IMR-90 (cell line): ENCODE data around the gene DOLPP1. TPM values are rescaled to one million over a fixed set of nuclear protein-coding genes. Genes with fewer than 3 reads are reported as not detected.

Source experiments
- ATAC-seq: fragments of 200-7000 bp; cut with Tn5 transposase; 2 replicates; pipeline ENCODE4 v1.9.1; 2020; ENCODE audit warnings: low read depth, mild to moderate bottlenecking, moderate library complexity
- Bru-seq: library from RNA; stranded (reverse); fragments of 400-500 nt; gene quantifications from one replicate; lab custom pipeline; 2021; lab: Mats Ljungman, UMichigan
- BruChase-seq, 2 experiments: library from RNA; stranded (reverse); fragments of 400-500 nt; gene quantifications; one replicate each; lab custom pipeline; 2021; lab: Mats Ljungman, UMichigan
- BruUV-seq: library from RNA; stranded (reverse); fragments of 400-500 nt; replicated peaks from 2 replicates; lab custom pipeline; 2021; lab: Mats Ljungman, UMichigan
- CTCF ChIA-PET: fragments of 300-600 bp; formaldehyde crosslinking; extraction: SDS; loops from one replicate; lab custom pipeline; 2021; ENCODE audit warnings: antibody characterized with exemption; lab: Yijun Ruan, JAX
- POLR2A ChIA-PET: fragments of 300-600 bp; sonication (Branson Sonifier 250); formaldehyde crosslinking; loops from one replicate; lab custom pipeline; 2022; ENCODE audit warnings: antibody characterized with exemption; ENCODE audit not compliant: unreplicated experiment; lab: Charles Lee
- DNase-seq: peaks from one replicate; pipeline ENCODE4 v3.0.0; 2013
- H2AFZ ChIP-seq: replicated peaks from 2 replicates; pipeline ENCODE3; 2013; ENCODE audit warnings: low read length, mild to moderate bottlenecking; ENCODE audit not compliant: poor library complexity
- H2AK5ac ChIP-seq: 2 replicates; pipeline ENCODE4 v1.6.1; 2013; ENCODE audit warnings: low read depth, low read length, inconsistent platforms
- H2AK9ac ChIP-seq: replicated peaks from 2 replicates; pipeline ENCODE3; 2013; ENCODE audit warnings: mild to moderate bottlenecking, low read depth, low read length, moderate library complexity; ENCODE audit not compliant: poor library complexity
- H2BK120ac ChIP-seq: 2 replicates; pipeline ENCODE4 v1.6.1; 2013; ENCODE audit warnings: low read depth, low read length, inconsistent platforms
- H2BK15ac ChIP-seq: 3 replicates; pipeline ENCODE4 v1.6.1; 2013; ENCODE audit warnings: low read depth, low read length, inconsistent platforms
- H2BK20ac ChIP-seq: 2 replicates; pipeline ENCODE4 v1.6.1; 2013; ENCODE audit warnings: low read depth, mild to moderate bottlenecking, inconsistent platforms, low read length, moderate library complexity
- H2BK5ac ChIP-seq: 2 replicates; pipeline ENCODE4 v1.6.1; 2013; ENCODE audit warnings: mild to moderate bottlenecking, low read depth, low read length, inconsistent platforms; ENCODE audit not compliant: poor library complexity, severe bottlenecking
- H3K14ac ChIP-seq: replicated peaks from 2 replicates; pipeline ENCODE4 v1.6.1; 2013; ENCODE audit warnings: low read depth, low read length, inconsistent platforms
- H3K18ac ChIP-seq: 2 replicates; pipeline ENCODE4 v1.6.1; 2013; ENCODE audit warnings: low read depth, low read length, control low read depth
- H3K23ac ChIP-seq: 2 replicates; pipeline ENCODE4 v1.6.1; 2013; ENCODE audit warnings: low read depth, low read length, inconsistent platforms
- H3K27ac ChIP-seq: 2 replicates; pipeline ENCODE4 v1.5.1; 2013; ENCODE audit warnings: mild to moderate bottlenecking, control low read depth, low read length; ENCODE audit not compliant: insufficient read depth
- H3K27me3 ChIP-seq: 2 replicates; pipeline ENCODE4 v1.6.1; 2013; ENCODE audit warnings: low read length; ENCODE audit not compliant: control insufficient read depth, insufficient read depth
- H3K36me3 ChIP-seq: 2 replicates; pipeline ENCODE4 v1.6.1; 2013; ENCODE audit warnings: low read length, mixed read lengths; ENCODE audit not compliant: control insufficient read depth, insufficient read depth
- H3K4ac ChIP-seq: 2 replicates; pipeline ENCODE4 v1.6.1; 2013; ENCODE audit warnings: low read depth, low read length, inconsistent platforms
- H3K4me1 ChIP-seq: 2 replicates; pipeline ENCODE4 v1.6.1; 2013; ENCODE audit warnings: low read length, mixed read lengths; ENCODE audit not compliant: control insufficient read depth, insufficient read depth
- H3K4me2 ChIP-seq: 2 replicates; pipeline ENCODE4 v1.6.1; 2013; ENCODE audit warnings: low read depth, mild to moderate bottlenecking, control low read depth, low read length, moderate library complexity
- H3K4me3 ChIP-seq: 2 replicates; pipeline ENCODE4 v1.5.1; 2013; ENCODE audit warnings: low read depth, mild to moderate bottlenecking, control low read depth, low read length, moderate library complexity; ENCODE audit not compliant: insufficient read depth
- H3K56ac ChIP-seq: 2 replicates; pipeline ENCODE4 v1.6.1; 2013; ENCODE audit warnings: low read length, inconsistent platforms; ENCODE audit not compliant: insufficient read depth; ENCODE audit errors: extremely low read depth
- H3K79me1 ChIP-seq, 2 experiments: 2 replicates each; pipeline ENCODE4 v1.6.1; 2013; ENCODE audit warnings: low read length in 2 of 2, inconsistent platforms in 1 of 2, low read depth in 1 of 2
- H3K9ac ChIP-seq: 2 replicates; pipeline ENCODE4 v1.6.1; 2013; ENCODE audit warnings: low read depth, low read length, control low read depth
- H3K9me1 ChIP-seq: 2 replicates; pipeline ENCODE4 v1.6.1; 2013; ENCODE audit warnings: low read length, inconsistent platforms; ENCODE audit not compliant: insufficient read depth
- H3K9me3 ChIP-seq: 2 replicates; pipeline ENCODE4 v1.6.1; 2013; ENCODE audit warnings: low read length; ENCODE audit not compliant: control insufficient read depth, insufficient read depth
- H4K20me1 ChIP-seq: 2 replicates; pipeline ENCODE4 v1.6.1; 2013; ENCODE audit warnings: low read length, inconsistent platforms; ENCODE audit not compliant: insufficient read depth
- H4K5ac ChIP-seq: 2 replicates; pipeline ENCODE4 v1.6.1; 2013; ENCODE audit warnings: mild to moderate bottlenecking, low read depth, low read length, control low read depth
- H4K8ac ChIP-seq, 2 experiments: 2 replicates each; pipeline ENCODE4 v1.6.1; 2013; ENCODE audit warnings: low read depth in 2 of 2, low read length in 2 of 2, control low read depth in 1 of 2, inconsistent platforms in 1 of 2
- H4K91ac ChIP-seq: 2 replicates; pipeline ENCODE4 v1.6.1; 2013; ENCODE audit warnings: low read depth, low read length, inconsistent platforms; ENCODE audit not compliant: insufficient read depth
- BHLHE40 ChIP-seq: fragments of 150-350 bp; IDR thresholded peaks from 2 replicates; pipeline ENCODE4 v1.6.1; 2016; ENCODE audit warnings: mild to moderate bottlenecking, low read depth, low read length
- CHD1 ChIP-seq: IDR thresholded peaks from 2 replicates; pipeline ENCODE4 v1.6.1; 2012; ENCODE audit warnings: low read depth, low read length, improper control_type of control experiment
- FOS ChIP-seq: fragments of 150-350 bp; IDR thresholded peaks from 2 replicates; pipeline ENCODE4 v1.6.1; 2016; ENCODE audit warnings: low read depth, low read length
- MAFK ChIP-seq: IDR thresholded peaks from 2 replicates; pipeline ENCODE4 v1.6.1; 2012; ENCODE audit warnings: low read depth, low read length, improper control_type of control experiment
- MAZ ChIP-seq: IDR thresholded peaks from 2 replicates; pipeline ENCODE4 v1.6.1; 2012; ENCODE audit warnings: low read depth, mild to moderate bottlenecking, low read length, improper control_type of control experiment, moderate library complexity, borderline replicate concordance
- MXI1 ChIP-seq: IDR thresholded peaks from 2 replicates; pipeline ENCODE4 v1.6.1; 2012; ENCODE audit warnings: low read depth, mild to moderate bottlenecking, low read length, moderate library complexity, borderline replicate concordance
- NFE2L2 ChIP-seq: fragments of 150-350 bp; IDR thresholded peaks from 2 replicates; pipeline ENCODE4 v1.6.1; 2016; ENCODE audit warnings: low read depth, mild to moderate bottlenecking, low read length
- RAD21 ChIP-seq: IDR thresholded peaks from 2 replicates; pipeline ENCODE4 v1.6.1; 2012; ENCODE audit warnings: low read length, improper control_type of control experiment
- RCOR1 ChIP-seq: IDR thresholded peaks from 2 replicates; pipeline ENCODE4 v1.6.1; 2012; ENCODE audit warnings: mild to moderate bottlenecking, low read length, improper control_type of control experiment; ENCODE audit not compliant: insufficient replicate concordance
- RFX5 ChIP-seq: IDR thresholded peaks from 2 replicates; pipeline ENCODE4 v1.8.0; 2012; ENCODE audit warnings: low read depth, mild to moderate bottlenecking, low read length, moderate library complexity
- SMC3 ChIP-seq: fragments of 150-350 bp; IDR thresholded peaks from 2 replicates; pipeline ENCODE4 v1.6.1; 2016; ENCODE audit warnings: low read depth, mild to moderate bottlenecking, antibody characterized with exemption, low read length, moderate library complexity
- WGBS, 2 experiments: methylation state at CpG; one replicate each; pipeline versions ENCODE4 v1.1.5 to v1.1.7; 2013; ENCODE audit warnings: missing lambda C conversion rate in 2 of 2; ENCODE audit not compliant: insufficient read length in 1 of 2; ENCODE audit errors: extremely low coverage in 2 of 2; 5-methylcytosine and 5-hydroxymethylcytosine counted together
- dilution Hi-C: fragments of 300-500 bp; cut with HindIII; formaldehyde crosslinking; loops from one replicate; pipeline ENCODE4 v1.14.3; 2018; ENCODE audit warnings: low sequenced_read_pairs; ENCODE audit not compliant: unreplicated experiment
- in situ Hi-C: fragments of 300-500 bp; cut with MboI; formaldehyde crosslinking; loops from 3 replicates; pipeline ENCODE4 v1.14.3; 2019; ENCODE audit warnings: low sequenced_read_pairs, inconsistent platforms, mixed read lengths
- intact Hi-C: fragments of 100-400 bp; cut with micrococcal nuclease; formaldehyde crosslinking; loops from 2 replicates; pipeline ENCODE4 v1.10.0; 2022
- long read RNA-seq: library from polyadenylated mRNA; unstranded; transcript quantifications from one replicate; pipeline ENCODE4 v2.0.0, GENCODE V29; 2021; ENCODE audit not compliant: unreplicated experiment
- polyA plus RNA-seq, 3 experiments: library from polyadenylated mRNA; depleted of rRNA; stranded (reverse); fragments of >200 nt; gene quantifications; 2 replicates each; pipeline ENCODE4 v1.2.3, GENCODE V29; 2012; ENCODE audit warnings: low replicate concordance in 1 of 3
- total RNA-seq: library from RNA; depleted of rRNA; stranded (reverse); fragments of >200 nt; gene quantifications from 2 replicates; pipeline ENCODE4 v1.2.3, GENCODE V29; 2012; rRNA removed
- TF ChIP-seq, protein P1 (sequence below): fragments of 150-350 bp; IDR thresholded peaks from 2 replicates; pipeline ENCODE4 v1.6.1; 2017; ENCODE audit warnings: mild to moderate bottlenecking, antibody characterized with exemption, low read length, low read depth

DOLPP1 gene, protein sequence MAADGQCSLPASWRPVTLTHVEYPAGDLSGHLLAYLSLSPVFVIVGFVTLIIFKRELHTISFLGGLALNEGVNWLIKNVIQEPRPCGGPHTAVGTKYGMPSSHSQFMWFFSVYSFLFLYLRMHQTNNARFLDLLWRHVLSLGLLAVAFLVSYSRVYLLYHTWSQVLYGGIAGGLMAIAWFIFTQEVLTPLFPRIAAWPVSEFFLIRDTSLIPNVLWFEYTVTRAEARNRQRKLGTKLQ
- total RNA-seq (6.7 and 7.0 TPM in 2 replicates), polyA plus RNA-seq (2012; rRNA removed) (16.5 and 17.1 TPM in 2 replicates), Bru-seq, nascent RNA (percentile 40 among the genes with signal in this experiment), BruChase-seq, experiment 1, labeled RNA remaining after a 6-hour chase (percentile 50 among the genes with signal in this experiment), BruChase-seq, experiment 2, labeled RNA remaining after a 2-hour chase (percentile 45 among the genes with signal in this experiment)
- polyA plus RNA-seq (2012; cell fraction: cytosol; rRNA removed) = 15.2 and 19.2 TPM in 2 replicates
- polyA plus RNA-seq (2012; cell fraction: nucleus; rRNA removed; ENCODE audit: low replicate concordance) = 8.7 and 13.8 TPM in 2 replicates
- long read RNA-seq, transcript DOLPP1-202 (8 exons, 2,177 nt) = major isoform, 22 of 27 reads
- long read RNA-seq, partial matches to known transcripts = 1 of 27 reads
- long read RNA-seq, other reads (novel, unspliced or antisense) = 1 of 27 reads

DNA sequence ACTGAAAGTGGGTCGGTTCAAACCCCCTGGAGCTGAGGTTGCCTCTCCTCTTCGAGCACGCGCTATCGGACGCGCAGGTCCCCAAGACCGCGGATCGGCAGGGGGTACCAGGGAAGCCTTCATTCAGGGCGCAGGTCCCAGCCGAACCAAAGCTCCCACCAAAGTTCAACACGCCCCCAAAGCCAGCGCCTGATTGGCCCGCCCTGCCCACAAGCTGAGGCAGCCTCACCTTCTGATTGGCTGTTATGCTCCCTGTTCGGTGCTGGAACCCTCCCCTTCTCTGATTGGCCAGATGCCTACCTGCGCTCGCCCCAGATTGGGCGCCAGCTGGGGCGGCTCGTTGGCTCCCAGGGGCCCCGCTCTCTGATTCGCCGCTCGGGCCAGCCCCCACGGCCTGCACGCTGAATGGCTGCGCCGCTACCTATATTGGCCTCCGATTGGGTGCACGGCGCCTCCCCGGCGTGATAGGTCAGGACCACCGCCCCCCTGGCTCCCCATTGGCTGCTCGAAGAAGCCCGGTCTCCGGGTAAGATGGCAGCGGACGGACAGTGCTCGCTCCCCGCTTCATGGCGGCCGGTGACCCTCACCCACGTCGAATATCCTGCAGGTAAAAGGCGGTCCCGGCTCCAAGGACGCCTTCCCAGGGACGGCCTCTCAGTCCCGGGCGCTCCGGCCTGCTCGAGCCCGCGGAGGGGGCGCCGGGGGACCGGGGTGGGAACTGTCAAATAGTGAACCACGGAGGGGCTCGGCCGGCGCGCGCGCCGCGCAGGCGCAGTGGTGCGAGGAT, at the start of gene DOLPP1:
DOLPP1 (plus strand) TSS at position 511 of the 787 bp plus-strand sequence; CDS start at position 532, 21 bp downstream.
- dilution Hi-C loops (no loop called here), in situ Hi-C loops (no loop called here), intact Hi-C loops (no loop called here)
- Histone ChIP-seq H2AK5ac (peak within 1 kb of the TSS; percentile 84), H3K27ac (peak within 1 kb of the TSS; percentile 90), H3K14ac (peak within 1 kb of the TSS; percentile 98), H3K9me3 (no peaks in the 10 kb centered on the region), H4K20me1 (no peaks in the 10 kb centered on the region), H3K4me2 (peak within 1 kb of the TSS; percentile 93), H3K9ac (peak within 1 kb of the TSS; percentile 87), H2AK9ac (peak within 1 kb of the TSS; percentile 99), H2BK15ac (no peak within 1 kb of the TSS), H4K91ac (peak within 1 kb of the TSS; percentile 86), H3K79me1 (peaks cover 27 to 41% of the 10 kb centered on the region in 2 experiments), H3K4me1 (peaks cover 7% of the 10 kb centered on the region; the same call in 1 of the 2 replicates), H2BK20ac (0 out of 2 replicates have a peak within 1 kb of the TSS, but pooled peaks have one; percentile 16), H2BK5ac (peak within 1 kb of the TSS; percentile 81), H3K4me3 (peak within 1 kb of the TSS; percentile 87), H3K23ac (peak within 1 kb of the TSS; percentile 94), H3K18ac (peak within 1 kb of the TSS; percentile 49), H2BK120ac (no peak within 1 kb of the TSS; the same call in 1 of the 2 replicates), H3K9me1 (peaks cover 4% of the 10 kb centered on the region; the same call in 1 of the 2 replicates), H2AFZ (peak within 1 kb of the TSS; percentile 99), H3K27me3 (no peaks in the 10 kb centered on the region), H4K5ac (peak within 1 kb of the TSS; percentile 92), H3K36me3 (peaks cover 6% of the 10 kb centered on the region; the same call in 1 of the 2 replicates), H4K8ac (peak within 1 kb of the TSS; percentile 86 to 98), H3K4ac (peak within 1 kb of the TSS; percentile 86), H3K56ac (peak within 1 kb of the TSS; percentile 90; the same call in 1 of the 2 replicates)
- ChIA-PET CTCF (no interaction called here), POLR2A (no interaction called here)
- peak; percentile 99 for DNase-seq
- ATAC-seq = peak; percentile 98
- BruUV-seq = no TSS peak
- WGBS, 2 experiments = 1% methylated on average over 50 of the region's 70 CpGs; no CpG with 5 or more reads in 1 of the 2 experiments
- no peak for TF ChIP-seq NFE2L2
- no peak for TF ChIP-seq SMC3
- no peak for TF ChIP-seq BHLHE40
- TF ChIP-seq RAD21 = no peak
- TF ChIP-seq FOS = peak; percentile 95
- peak; percentile 79 for TF ChIP-seq RFX5
- peak; percentile 24 for TF ChIP-seq RCOR1
- TF ChIP-seq MAFK = 0 out of 2 replicates have a peak, but pooled peaks have one; percentile 15
- TF ChIP-seq MXI1 = peak; percentile 48; the same call in 1 of the 2 replicates
- TF ChIP-seq, protein P1, sequence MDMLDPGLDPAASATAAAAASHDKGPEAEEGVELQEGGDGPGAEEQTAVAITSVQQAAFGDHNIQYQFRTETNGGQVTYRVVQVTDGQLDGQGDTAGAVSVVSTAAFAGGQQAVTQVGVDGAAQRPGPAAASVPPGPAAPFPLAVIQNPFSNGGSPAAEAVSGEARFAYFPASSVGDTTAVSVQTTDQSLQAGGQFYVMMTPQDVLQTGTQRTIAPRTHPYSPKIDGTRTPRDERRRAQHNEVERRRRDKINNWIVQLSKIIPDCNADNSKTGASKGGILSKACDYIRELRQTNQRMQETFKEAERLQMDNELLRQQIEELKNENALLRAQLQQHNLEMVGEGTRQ = peak; percentile 79
- no peak for TF ChIP-seq CHD1
- TF ChIP-seq MAZ = peak; percentile 95; the same call in 1 of the 2 replicates
